ENCODE data around the gene MEFV.

MEFV gene

DNA sequence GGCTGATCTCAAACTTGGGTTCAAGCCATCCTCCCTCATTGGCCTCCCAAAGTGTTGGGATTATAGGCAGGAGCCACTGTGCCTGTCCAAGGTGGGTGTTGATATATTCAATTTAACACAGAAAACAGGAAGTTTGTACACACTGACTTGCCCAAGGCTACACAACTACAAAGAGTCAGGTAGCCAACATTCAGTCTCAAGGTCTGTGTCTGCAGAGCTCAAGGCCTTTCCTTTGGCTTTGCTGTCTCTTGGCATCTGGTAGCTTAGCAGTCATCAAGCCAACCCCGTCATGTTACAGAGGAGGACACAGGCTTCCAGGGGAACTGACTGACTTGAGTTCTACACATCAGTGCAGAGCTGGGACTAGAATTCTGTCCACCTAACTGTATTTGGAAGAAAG is 11.9 kb upstream of the MEFV start:
- DNase-seq, result no peak

GRCh38 chr16:3266873-3267537 is 10.6 kb upstream of the MEFV start:
- no peak for DNase-seq

GRCh38 chr16:3264137-3265036 is 8.0 kb upstream of the MEFV start:
- peak; percentile 90 for DNase-seq

- DNase-seq, result no peak
Observed at GRCh38 chr16:3262517-3262916, 6.1 kb upstream of the MEFV start.

GRCh38 chr16:3259836-3260235 is 3.4 kb upstream of the MEFV start:
- DNase-seq, result no peak

DNA sequence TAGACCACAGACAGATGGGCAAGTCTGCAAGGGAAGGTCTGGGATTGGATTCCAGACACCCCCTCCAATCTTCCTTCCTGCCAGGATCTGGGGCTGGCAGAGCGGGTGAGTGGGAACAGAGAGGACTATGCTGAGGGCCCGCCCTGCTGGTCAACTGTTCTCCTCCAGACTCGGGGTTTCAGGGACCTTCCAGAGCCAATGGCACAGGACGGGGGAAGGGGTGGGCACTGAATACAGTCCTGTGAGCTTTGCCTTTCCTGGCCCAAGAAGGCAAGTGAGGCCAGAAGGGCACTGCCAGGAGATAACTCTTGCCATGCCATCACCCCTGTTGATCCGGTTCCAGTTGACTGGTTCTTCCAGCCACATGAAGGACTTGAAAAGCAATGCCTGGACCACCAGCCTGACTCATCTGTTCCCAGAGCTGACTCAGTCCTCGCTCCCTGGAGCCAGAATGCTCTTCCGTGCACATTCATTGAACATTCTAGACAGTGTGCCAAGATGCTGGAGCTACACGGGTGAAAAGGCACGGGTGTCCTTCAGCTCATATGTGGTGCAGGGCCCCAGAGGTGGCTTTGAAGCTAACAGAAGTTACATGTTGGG is 533 bp upstream of the MEFV start:
- no peak for DNase-seq

GRCh38 chr16:3254309-3254708 is 2.1 kb downstream of the MEFV start:
- DNase-seq, result no peak

- DNase-seq, result no peak
Observed at GRCh38 chr16:3252967-3253366, 3.5 kb downstream of the MEFV start.

DNA sequence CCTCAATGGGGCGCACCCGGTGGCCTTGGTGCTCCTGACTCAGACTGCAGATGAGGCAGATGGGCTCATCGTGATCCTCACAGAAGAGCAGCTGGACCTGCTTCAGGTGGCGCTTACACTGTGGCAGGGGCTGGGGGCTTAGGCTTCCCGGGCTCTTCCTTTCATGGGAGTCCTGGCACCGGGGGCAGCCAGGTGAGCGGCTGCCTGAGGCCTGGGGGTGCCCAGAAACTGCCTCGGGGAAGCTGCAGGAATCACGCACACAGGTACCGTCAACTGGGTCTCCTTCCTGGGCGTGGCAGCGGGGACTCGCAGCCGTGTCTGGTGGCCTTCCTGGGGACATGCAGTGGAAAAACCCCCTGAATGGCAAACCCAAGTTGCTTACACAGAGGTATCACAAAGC is 7.0 kb downstream of the MEFV start:
- no peak for DNase-seq

DNA sequence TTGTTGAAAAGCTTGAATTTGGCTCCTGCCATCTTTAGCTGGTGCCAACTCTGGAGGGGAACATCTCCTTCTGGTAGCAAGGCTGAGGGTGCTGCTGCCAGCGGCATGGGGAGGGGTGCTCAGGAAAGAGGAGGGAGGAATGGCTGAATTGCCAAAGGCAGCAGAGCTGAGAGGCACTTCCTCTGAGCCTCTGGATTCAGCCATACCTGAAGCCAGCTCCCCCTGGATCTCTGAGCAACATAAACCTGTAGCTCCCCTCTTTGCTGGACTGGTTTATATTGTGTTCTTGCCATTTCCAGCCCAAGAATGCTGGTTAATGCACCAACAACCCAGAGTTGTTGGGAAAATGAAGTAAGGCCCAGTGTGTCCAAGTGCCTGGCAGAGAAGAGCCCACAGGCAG is 7.4 kb downstream of the MEFV start:
- DNase-seq, result no peak

GRCh38 chr16:3248596-3248995 is 7.8 kb downstream of the MEFV start:
- no peak for DNase-seq

- no peak for DNase-seq
Observed at GRCh38 chr16:3246876-3247275, 9.6 kb downstream of the MEFV start.

- no peak for DNase-seq
Observed at GRCh38 chr16:3246002-3246401, 10.4 kb downstream of the MEFV start.

GRCh38 chr16:3243882-3244281 is 12.6 kb downstream of the MEFV start:
- no peak for DNase-seq

- no peak for DNase-seq
Observed at GRCh38 chr16:3242709-3243108, 13.7 kb downstream of the MEFV start.

DNA sequence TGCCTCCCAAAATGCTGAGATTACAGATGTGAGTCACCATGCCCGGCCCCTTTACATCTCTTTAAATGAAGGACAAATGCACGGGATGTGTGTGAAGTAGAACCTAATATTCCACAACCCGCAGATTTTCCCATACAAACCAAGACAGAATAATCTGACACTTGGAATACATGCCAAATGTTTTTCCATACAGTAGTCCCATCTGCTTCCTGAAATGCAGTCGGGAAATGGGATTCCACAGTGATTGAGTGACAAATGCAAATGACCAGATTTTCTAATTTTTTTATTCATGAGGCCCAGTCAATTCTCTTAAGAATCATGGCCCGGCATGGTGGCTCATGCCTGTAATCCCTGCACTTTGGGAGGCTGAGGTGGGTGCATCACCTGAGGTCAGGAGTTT is 14.7 kb downstream of the MEFV start:
- no peak for DNase-seq

- DNase-seq, result no peak
Observed at GRCh38 chr16:3235856-3236669, 20.4 kb downstream of the MEFV start.

- DNase-seq, result peak; percentile 86
Observed at GRCh38 chr16:3234857-3235561, 21.4 kb downstream of the MEFV start, which contains the start of gene ZNF200. Gene ZNF200 (minus strand): TSS chr16:3235158. CDS start chr16:3233755, 1,403 bp downstream.

DNA sequence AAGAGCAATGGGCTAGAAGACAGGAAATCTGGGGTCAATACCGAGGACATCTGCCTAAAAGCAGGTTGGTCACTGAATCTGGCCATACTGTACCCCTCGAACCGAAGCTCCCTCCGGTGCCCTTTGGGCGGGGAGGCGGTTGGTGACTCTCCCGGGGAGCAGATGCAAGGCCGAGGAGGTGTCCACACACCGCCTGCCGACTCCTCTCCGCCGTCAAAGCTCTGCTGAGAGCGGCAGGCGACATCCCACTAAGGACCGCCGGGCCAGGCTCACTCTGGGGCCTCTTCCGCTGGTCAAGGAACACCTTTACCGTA is 21.9 kb downstream of the MEFV start:
- DNase-seq, result no peak

DNA sequence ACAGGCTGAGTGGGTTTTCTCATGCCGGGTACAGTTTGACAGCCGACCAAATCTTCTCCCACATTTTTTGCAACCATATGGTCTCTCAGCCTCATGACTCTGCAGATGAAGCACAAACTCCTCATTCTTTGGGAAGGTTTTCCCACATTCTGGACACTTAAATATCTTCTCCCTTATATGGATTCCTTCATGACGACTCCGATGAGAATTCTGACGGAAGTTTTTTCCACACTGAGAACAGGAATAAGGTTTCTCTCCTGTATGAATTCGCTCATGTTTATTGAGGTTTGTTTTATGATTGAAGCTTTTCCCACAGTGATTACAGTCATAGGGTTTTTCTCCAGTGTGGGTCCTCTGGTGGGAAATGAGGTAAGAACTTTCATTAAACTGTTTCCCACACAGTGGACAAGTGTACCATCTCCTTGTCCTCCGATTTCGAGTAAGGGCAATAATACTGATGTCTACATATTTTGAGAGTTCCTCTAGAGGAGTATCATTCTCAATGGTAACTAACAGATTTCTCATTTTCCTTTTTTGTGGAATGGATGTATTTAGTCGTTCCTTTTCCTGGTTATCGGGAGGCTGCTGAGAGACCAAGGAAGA is 32.4 kb downstream of the MEFV start:
- DNase-seq, result no peak

DNA sequence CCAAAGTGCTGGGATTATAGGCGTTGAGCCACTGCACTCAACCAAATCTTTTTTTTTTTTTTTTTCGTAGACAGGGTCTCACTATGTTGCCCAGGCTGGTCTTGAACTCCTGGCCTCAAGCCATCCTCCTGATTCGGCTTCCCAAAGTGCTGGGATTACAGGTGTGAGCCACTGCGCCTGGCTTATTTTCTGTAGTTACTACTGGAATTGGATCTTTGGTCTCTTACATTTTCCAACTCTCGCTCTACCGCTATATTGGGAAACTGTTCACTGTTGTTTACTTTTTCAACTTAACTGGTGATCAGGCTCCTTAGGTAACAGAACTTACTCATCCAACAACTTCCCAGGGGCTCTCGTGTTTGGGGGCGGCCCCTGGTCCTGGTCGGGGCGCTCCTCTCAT is 35.6 kb downstream of the MEFV start:
- no peak for DNase-seq

- DNase-seq, result no peak
Observed at GRCh38 chr16:3216263-3216640, 40.2 kb downstream of the MEFV start.

Measured in SHP77 treated with DMSO at 0.1 percent for 48 hours (cell line).